Right lobe of liver (tissue), 4 donors: ENCODE results near the gene GLIS1.

Source experiments
- CTCF ChIP-seq, 4 donors: fragments of 200-600 bp in 3 of 4; fragments of 450-650 bp in 1 of 4; IDR thresholded peaks; one replicate each; pipeline versions ENCODE4 v1.5.1 to v1.8.0; 2016 to 2022; ENCODE audit warnings: antibody characterized with exemption in 4 of 4, mild to moderate bottlenecking in 2 of 4
- POLR2A ChIP-seq: fragments of 450-650 bp; IDR thresholded peaks from one replicate; pipeline ENCODE4 v1.6.1; 2017; ENCODE audit warnings: antibody characterized with exemption, mild to moderate bottlenecking
- donor health status: DM: no; HTN: no; CAD: no.
- donor health status: DM: no; HTN: no; CAD: no.
- donor health status: DM: no; HTN: yes; CAD: no.

- no peak for TF ChIP-seq CTCF (IDR thresholded peaks at IDR 0.05)
- TF ChIP-seq POLR2A: no peak
Measured at GRCh38 chr1:53511933-53512806, 226.8 kb downstream of the GLIS1 start.
